Gastroesophageal sphincter (tissue), 3 donors: ENCODE data around the gene ADAMTS4.

ENCODE experiments used
- POLR2A ChIP-seq, 2 donors: fragments of 450-650 bp; IDR thresholded peaks; one replicate each; pipeline ENCODE4 v1.6.1; 2017; ENCODE audit warnings: antibody characterized with exemption in 2 of 2, mild to moderate bottlenecking in 2 of 2, moderate library complexity in 1 of 2
- POLR2AphosphoS5 ChIP-seq: sonication (generic); formaldehyde crosslinking; IDR thresholded peaks from one replicate; pipeline ENCODE4 v1.6.1; 2017; ENCODE audit warnings: antibody characterized with exemption
- TF ChIP-seq, protein P1 (sequence below), 4 experiments: fragments of 200-600 bp in 2 of 4; fragments of 450-650 bp in 2 of 4; sonication (generic) in 1 of 4; IDR thresholded peaks; one replicate each; pipeline ENCODE4 v1.5.1; 2017 to 2019; ENCODE audit warnings: antibody characterized with exemption in 4 of 4, mild to moderate bottlenecking in 2 of 4, moderate library complexity in 2 of 4

DNA sequence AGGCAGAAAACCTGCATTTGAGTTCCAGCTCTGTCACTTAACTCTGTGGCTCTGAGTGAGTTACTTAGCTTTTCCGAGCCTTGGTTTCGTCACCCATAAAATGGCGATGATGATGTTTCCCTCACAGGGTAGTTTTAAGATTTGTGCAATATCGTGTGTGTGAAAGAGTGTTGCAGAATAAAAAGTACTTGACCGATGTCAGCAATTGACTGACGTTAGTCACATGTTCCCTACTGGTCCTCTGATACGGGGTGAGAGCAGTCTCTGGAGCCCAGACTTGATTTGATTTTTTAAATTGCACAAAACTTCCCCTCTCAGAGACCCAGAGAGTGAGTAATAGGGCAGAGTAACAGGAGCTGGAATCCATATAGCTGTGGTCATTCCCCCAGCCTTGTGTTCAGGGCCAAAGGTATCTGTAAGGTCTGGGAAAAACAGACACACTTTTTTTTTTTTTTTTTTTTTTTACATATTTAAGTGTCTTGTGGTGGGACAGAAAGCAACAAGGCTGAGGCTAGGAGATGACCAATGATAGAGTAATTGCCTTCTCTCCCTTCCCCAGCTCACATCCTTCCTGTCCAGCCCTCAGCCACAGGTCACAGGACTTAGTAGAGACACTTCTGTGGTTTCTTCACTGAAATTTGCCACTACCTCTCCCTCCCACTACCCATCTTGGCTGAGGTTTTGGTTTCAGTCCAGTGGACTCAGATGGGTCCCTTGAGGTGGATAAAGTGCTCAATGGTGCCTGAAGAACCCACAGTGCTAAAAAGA is 18.3 kb upstream of the ADAMTS4 start:
- TF ChIP-seq, protein P1, sequence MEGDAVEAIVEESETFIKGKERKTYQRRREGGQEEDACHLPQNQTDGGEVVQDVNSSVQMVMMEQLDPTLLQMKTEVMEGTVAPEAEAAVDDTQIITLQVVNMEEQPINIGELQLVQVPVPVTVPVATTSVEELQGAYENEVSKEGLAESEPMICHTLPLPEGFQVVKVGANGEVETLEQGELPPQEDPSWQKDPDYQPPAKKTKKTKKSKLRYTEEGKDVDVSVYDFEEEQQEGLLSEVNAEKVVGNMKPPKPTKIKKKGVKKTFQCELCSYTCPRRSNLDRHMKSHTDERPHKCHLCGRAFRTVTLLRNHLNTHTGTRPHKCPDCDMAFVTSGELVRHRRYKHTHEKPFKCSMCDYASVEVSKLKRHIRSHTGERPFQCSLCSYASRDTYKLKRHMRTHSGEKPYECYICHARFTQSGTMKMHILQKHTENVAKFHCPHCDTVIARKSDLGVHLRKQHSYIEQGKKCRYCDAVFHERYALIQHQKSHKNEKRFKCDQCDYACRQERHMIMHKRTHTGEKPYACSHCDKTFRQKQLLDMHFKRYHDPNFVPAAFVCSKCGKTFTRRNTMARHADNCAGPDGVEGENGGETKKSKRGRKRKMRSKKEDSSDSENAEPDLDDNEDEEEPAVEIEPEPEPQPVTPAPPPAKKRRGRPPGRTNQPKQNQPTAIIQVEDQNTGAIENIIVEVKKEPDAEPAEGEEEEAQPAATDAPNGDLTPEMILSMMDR (IDR thresholded peaks at IDR 0.05) = no peak
- TF ChIP-seq POLR2A (IDR thresholded peaks at IDR 0.05) = no peak
- TF ChIP-seq POLR2AphosphoS5 = peak; percentile 41
